ENCODE results near the gene SART1.

DNA sequence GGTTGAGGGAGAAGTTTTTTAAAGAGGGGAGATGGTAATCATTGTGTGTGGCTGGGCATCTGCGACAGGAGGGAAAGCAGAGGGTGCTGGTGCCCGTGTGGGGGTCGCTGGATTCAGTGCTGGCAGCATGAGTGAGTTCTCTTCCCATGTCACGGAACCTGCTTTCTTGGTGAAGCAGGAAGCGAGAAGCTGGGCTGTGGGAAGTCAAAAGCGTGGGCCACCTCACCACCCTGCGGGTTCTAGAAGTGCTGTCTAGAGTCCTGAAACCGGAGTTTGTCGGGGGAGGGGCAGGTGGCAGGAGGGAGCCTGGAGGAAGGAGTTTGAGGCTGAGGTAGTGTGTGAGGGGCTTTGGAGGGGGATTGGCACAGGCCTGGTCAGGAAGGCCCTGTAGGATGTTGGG is 14.2 kb downstream of the SART1 start:
- TF ChIP-seq, protein P1, sequence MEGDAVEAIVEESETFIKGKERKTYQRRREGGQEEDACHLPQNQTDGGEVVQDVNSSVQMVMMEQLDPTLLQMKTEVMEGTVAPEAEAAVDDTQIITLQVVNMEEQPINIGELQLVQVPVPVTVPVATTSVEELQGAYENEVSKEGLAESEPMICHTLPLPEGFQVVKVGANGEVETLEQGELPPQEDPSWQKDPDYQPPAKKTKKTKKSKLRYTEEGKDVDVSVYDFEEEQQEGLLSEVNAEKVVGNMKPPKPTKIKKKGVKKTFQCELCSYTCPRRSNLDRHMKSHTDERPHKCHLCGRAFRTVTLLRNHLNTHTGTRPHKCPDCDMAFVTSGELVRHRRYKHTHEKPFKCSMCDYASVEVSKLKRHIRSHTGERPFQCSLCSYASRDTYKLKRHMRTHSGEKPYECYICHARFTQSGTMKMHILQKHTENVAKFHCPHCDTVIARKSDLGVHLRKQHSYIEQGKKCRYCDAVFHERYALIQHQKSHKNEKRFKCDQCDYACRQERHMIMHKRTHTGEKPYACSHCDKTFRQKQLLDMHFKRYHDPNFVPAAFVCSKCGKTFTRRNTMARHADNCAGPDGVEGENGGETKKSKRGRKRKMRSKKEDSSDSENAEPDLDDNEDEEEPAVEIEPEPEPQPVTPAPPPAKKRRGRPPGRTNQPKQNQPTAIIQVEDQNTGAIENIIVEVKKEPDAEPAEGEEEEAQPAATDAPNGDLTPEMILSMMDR (IDR thresholded peaks at IDR 0.05), result no peak
- no peak for TF ChIP-seq EP300 (IDR thresholded peaks at IDR 0.05)
- TF ChIP-seq POLR2A (IDR thresholded peaks at IDR 0.05), result no peak

Data from gastroesophageal sphincter (tissue), 3 donors.